MCF 10A (cell line): ENCODE results near the gene MRPL33. TPM values are rescaled to one million over a fixed set of nuclear protein-coding genes. Genes with fewer than 3 reads are reported as not detected.
A peak's percentile ranks its signal among the peaks of the same experiment; 100 is the strongest.

Experiments used
- BruUV-seq: library from RNA; stranded (reverse); fragments of 400-500 nt; replicated peaks from 2 replicates; lab custom pipeline; 2021; lab: Mats Ljungman, UMichigan
- CTCF ChIA-PET: fragments of 300-600 bp; sonication (Branson Sonifier 250); formaldehyde crosslinking; extraction: SDS; loops from one replicate; lab custom pipeline; 2021; ENCODE audit warnings: antibody characterized with exemption, inconsistent platforms; lab: Yijun Ruan, JAX
- POLR2A ChIA-PET: fragments of 300-600, 350-650 bp; sonication (Branson Sonifier 250); formaldehyde crosslinking; extraction: SDS; loops from one replicate; lab custom pipeline; 2020; ENCODE audit warnings: antibody characterized with exemption, inconsistent platforms; lab: Yijun Ruan, JAX
- DNase-seq: peaks from one replicate; pipeline ENCODE4 v3.0.0-alpha.2; 2018; ENCODE audit not compliant: unreplicated experiment
- H3K27ac Mint-ChIP-seq: one replicate; pipeline ENCODE4 v1.8.0; 2022; ENCODE audit warnings: mild to moderate bottlenecking, low read depth, mixed read lengths; ENCODE audit not compliant: unreplicated experiment
- H3K27me3 Mint-ChIP-seq: one replicate; pipeline ENCODE4 v1.8.0; 2022; ENCODE audit warnings: mixed read lengths; ENCODE audit not compliant: insufficient read depth, unreplicated experiment
- H3K36me3 Mint-ChIP-seq: one replicate; pipeline ENCODE4 v1.8.0; 2022; ENCODE audit warnings: mild to moderate bottlenecking, moderate library complexity, mixed read lengths; ENCODE audit not compliant: insufficient read depth, unreplicated experiment
- H3K4me1 Mint-ChIP-seq: one replicate; pipeline ENCODE4 v1.8.0; 2022; ENCODE audit warnings: mixed read lengths; ENCODE audit not compliant: insufficient read depth, unreplicated experiment
- H3K4me3 Mint-ChIP-seq: one replicate; pipeline ENCODE4 v1.8.0; 2022; ENCODE audit warnings: mild to moderate bottlenecking, moderate library complexity, mixed read lengths; ENCODE audit not compliant: unreplicated experiment
- H3K9me3 Mint-ChIP-seq: one replicate; pipeline ENCODE4 v1.8.0; 2022; ENCODE audit warnings: mixed read lengths; ENCODE audit not compliant: unreplicated experiment
- intact Hi-C: fragments of 100-400 bp; cut with micrococcal nuclease; formaldehyde crosslinking; loops from 2 replicates; pipeline ENCODE4 v1.14.1; 2022
- total RNA-seq: library from RNA; stranded (reverse); gene quantifications from 2 replicates; pipeline ENCODE4 v1.2.3, GENCODE V29; 2022
- TF ChIP-seq, protein P1 (sequence below): fragments of 200-600 bp; IDR thresholded peaks from one replicate; pipeline ENCODE4 v1.8.0; 2022; ENCODE audit warnings: antibody characterized with exemption, mild to moderate bottlenecking; ENCODE audit not compliant: unreplicated experiment

The MRPL33 gene
- total RNA-seq, 1 experiment from 2014 or later, result 233 TPM

DNA sequence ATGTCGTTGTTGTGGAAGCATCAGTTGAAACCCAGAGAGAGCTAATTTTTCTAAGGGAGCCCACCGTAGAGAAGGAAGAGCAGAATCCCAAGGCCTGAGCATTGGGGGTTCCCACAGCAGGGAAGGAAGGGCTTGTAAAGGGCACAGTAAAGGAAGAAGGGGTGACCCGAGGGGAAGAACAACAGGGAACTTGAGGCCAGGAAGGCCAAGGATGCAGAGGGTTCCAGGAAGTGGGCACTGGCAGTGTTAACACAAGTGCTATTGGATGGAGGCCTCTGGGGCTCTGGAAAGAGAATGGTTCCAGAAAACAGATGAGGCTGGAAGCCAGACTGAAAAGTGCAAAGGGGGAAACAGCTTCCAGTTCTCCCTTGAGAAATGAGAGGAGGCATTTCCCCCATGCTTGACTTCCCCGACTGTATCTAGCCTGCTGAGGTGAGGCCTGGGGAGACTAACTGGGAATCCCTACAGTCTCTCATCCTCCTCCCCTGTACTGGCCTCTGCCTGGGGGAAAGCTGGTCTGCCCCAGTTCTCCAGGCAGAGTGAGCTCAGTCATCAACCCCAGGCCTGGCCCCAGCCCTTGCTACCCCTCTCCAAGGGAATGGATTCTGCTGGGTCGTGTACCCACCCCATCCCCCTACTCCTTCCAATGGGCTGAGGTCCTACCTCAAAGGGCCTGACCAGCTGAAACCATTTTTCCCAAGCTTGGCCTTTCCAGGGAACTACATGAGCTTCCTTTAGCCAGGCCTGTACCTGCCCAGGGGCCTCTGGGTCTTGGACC, 43.2 kb upstream of the MRPL33 start:
- BruUV-seq, result no TSS peak
- DNase-seq, result no peak
- intact Hi-C loops, result no loop called here
- Mint-ChIP-seq H3K4me1 (peaks cover 12% of the 10 kb centered on the region), H3K9me3 (no peaks in the 10 kb centered on the region), H3K4me3 (no peak overlapping the region), H3K27me3 (no peaks in the 10 kb centered on the region), H3K36me3 (no peaks in the 10 kb centered on the region), H3K27ac (peak overlapping the region; percentile 10)
- CTCF ChIA-PET, result interaction anchor here (0.5 to 1.0 kb wide), 5 partner anchors 24 to 570 kb away, joined by 3 to 5 read pairs (median 3); no protein-coding TSS in a partner anchor
- TF ChIP-seq, protein P1, sequence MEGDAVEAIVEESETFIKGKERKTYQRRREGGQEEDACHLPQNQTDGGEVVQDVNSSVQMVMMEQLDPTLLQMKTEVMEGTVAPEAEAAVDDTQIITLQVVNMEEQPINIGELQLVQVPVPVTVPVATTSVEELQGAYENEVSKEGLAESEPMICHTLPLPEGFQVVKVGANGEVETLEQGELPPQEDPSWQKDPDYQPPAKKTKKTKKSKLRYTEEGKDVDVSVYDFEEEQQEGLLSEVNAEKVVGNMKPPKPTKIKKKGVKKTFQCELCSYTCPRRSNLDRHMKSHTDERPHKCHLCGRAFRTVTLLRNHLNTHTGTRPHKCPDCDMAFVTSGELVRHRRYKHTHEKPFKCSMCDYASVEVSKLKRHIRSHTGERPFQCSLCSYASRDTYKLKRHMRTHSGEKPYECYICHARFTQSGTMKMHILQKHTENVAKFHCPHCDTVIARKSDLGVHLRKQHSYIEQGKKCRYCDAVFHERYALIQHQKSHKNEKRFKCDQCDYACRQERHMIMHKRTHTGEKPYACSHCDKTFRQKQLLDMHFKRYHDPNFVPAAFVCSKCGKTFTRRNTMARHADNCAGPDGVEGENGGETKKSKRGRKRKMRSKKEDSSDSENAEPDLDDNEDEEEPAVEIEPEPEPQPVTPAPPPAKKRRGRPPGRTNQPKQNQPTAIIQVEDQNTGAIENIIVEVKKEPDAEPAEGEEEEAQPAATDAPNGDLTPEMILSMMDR, result no peak
- POLR2A ChIA-PET, result interaction anchor here (0.6 to 1.3 kb wide), 3 partner anchors 44 to 163 kb away, joined by 3 to 5 read pairs (median 4); no protein-coding TSS in a partner anchor

DNA sequence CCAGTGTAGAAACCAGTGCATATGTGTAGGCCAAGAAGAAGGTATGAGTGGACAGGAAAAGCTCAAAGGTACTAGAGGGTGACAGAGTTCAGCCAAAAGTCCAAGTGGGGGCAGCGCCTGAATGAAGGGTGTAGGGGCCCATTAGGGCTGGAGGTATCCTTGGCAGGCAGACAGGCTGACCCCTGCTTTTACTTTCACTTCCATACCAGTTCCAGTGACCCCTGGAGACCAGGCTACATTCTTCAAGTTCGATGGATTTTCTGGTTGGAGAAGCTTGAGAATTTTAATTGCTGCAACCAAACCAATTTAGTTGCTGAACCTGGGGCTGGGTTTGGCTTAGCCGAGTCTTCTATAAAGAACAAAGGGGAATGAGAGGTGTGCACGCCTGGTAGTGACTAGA, 42.3 kb upstream of the MRPL33 start:
- BruUV-seq, result no TSS peak
- TF ChIP-seq, protein P1, result no peak
- Mint-ChIP-seq H3K4me3 (no peak overlapping the region), H3K9me3 (no peaks in the 10 kb centered on the region), H3K4me1 (peaks cover 8% of the 10 kb centered on the region), H3K27ac (no peak overlapping the region), H3K36me3 (no peaks in the 10 kb centered on the region), H3K27me3 (no peaks in the 10 kb centered on the region)
- no peak for DNase-seq
- intact Hi-C loops, result no loop called here
- POLR2A ChIA-PET, result interaction anchor here (0.6 to 1.3 kb wide), 2 partner anchors 161 to 162 kb away, joined by 3 to 4 read pairs; no protein-coding TSS in a partner anchor
- CTCF ChIA-PET, result interaction anchor here (0.6 to 1.0 kb wide), 4 partner anchors 24 to 669 kb away, joined by 3 to 5 read pairs (median 3); no protein-coding TSS in a partner anchor

DNA sequence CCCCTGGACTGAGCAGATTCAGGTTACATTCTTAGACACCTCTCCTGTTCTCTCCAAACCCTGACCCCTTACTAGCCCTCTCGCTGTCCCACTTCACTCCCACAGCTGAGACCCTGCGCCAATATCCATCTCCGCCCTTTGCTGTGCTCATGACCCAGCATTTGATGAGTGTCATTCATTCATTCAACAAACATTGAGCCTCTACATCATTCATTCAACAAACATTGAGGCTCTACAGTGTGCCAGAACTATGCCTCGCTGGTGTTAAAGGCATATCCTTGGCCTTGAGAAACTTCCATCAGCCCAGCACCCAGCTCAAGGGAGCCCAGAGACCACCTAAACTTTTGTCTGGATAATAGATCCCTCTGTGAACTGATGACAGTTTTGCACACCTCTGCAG, 41.9 kb upstream of the MRPL33 start:
- Mint-ChIP-seq H3K4me3 (no peak overlapping the region), H3K27ac (no peak overlapping the region), H3K27me3 (no peaks in the 10 kb centered on the region), H3K4me1 (peaks cover 8% of the 10 kb centered on the region), H3K9me3 (no peaks in the 10 kb centered on the region), H3K36me3 (no peaks in the 10 kb centered on the region)
- CTCF ChIA-PET, result interaction anchor here (0.6 to 1.5 kb wide), 4 partner anchors 9 to 669 kb away, joined by 3 to 5 read pairs (median 4); no protein-coding TSS in a partner anchor
- intact Hi-C loops, result no loop called here
- DNase-seq, result no peak
- TF ChIP-seq, protein P1, result no peak
- POLR2A ChIA-PET, result interaction anchor here (1.3 to 2.9 kb wide), 3 partner anchors 9 to 661 kb away, joined by 3 to 16 read pairs (median 4); no protein-coding TSS in a partner anchor
- BruUV-seq, result no TSS peak

DNA sequence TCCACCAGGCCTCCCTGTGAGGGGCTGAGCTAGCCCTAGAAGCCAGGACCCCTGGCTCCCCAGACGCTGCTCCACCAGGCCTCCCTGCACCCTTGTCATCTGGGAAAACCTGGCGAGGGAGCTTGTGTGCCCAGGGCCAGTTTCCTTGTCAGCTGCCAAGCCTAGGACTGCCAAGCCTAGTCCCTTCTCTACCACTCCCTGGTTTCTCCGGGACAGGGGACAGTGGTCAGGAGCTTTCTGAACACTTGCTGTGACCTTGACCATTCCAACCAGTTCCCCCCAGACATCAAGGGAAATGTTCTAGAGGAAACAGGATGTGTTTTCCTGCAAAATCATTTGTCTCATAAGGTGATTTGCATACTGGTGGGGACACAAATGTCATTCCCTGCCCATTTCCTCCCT, 41.3 kb upstream of the MRPL33 start:
- H3K4me1 Mint-ChIP-seq, result peaks cover 8% of the 10 kb centered on the region
- no peak overlapping the region for H3K27ac Mint-ChIP-seq
- no TSS peak for BruUV-seq
- CTCF ChIA-PET, result interaction anchor here (0.7 to 1.5 kb wide), 2 partner anchors 10 to 434 kb away, joined by 3 to 4 read pairs; no protein-coding TSS in a partner anchor
- no peak for DNase-seq
- intact Hi-C loops, result no loop called here
- H3K4me3 Mint-ChIP-seq, result no peak overlapping the region
- POLR2A ChIA-PET, result interaction anchor here (0.7 to 2.9 kb wide), 5 partner anchors 10 to 680 kb away, joined by 3 to 16 read pairs (median 3); no protein-coding TSS in a partner anchor
- TF ChIP-seq, protein P1, result no peak
- no peaks in the 10 kb centered on the region for H3K36me3 Mint-ChIP-seq
- H3K27me3 Mint-ChIP-seq, result no peaks in the 10 kb centered on the region
- H3K9me3 Mint-ChIP-seq, result no peaks in the 10 kb centered on the region
